HEK293 (cell line): ENCODE measurements around the gene ABCG4.

Source experiments
- GLIS1 ChIP-seq: fragments of 450-650 bp; formaldehyde crosslinking; IDR thresholded peaks from 2 replicates; pipeline ENCODE4 v1.5.1; 2016; ENCODE audit warnings: missing biosample characterization, missing genetic modification characterization
- HOXC10 ChIP-seq: sonication (generic); formaldehyde crosslinking; IDR thresholded peaks from 2 replicates; pipeline ENCODE4 v1.8.1; 2023; ENCODE audit warnings: mild to moderate bottlenecking, missing genetic modification reagents
- HOXD13 ChIP-seq: sonication (generic); formaldehyde crosslinking; IDR thresholded peaks from 2 replicates; pipeline ENCODE4 v1.8.0; 2022; ENCODE audit warnings: missing genetic modification reagents, borderline replicate concordance
- PATZ1 ChIP-seq: fragments of 450-650 bp; formaldehyde crosslinking; IDR thresholded peaks from 2 replicates; pipeline ENCODE4 v1.5.1; 2016; ENCODE audit warnings: missing biosample characterization, missing genetic modification characterization
- ZBTB17 ChIP-seq: fragments of 450-650 bp; formaldehyde crosslinking; IDR thresholded peaks from 2 replicates; pipeline ENCODE4 v1.5.1; 2016; ENCODE audit warnings: missing biosample characterization, missing genetic modification characterization
- ZBTB21 ChIP-seq: fragments of 450-650 bp; formaldehyde crosslinking; IDR thresholded peaks from 2 replicates; pipeline ENCODE4 v1.5.1; 2017; ENCODE audit warnings: missing biosample characterization, missing genetic modification characterization
- ZFHX2 ChIP-seq: fragments of 450-650 bp; formaldehyde crosslinking; conservative IDR thresholded peaks from 2 replicates; pipeline ENCODE4 v1.5.1; 2016; ENCODE audit warnings: missing biosample characterization, missing genetic modification characterization
- ZFP69B ChIP-seq: fragments of 450-650 bp; formaldehyde crosslinking; IDR thresholded peaks from 2 replicates; pipeline ENCODE4 v1.5.1; 2016; ENCODE audit warnings: missing biosample characterization, missing genetic modification characterization
- ZNF114 ChIP-seq: fragments of 450-650 bp; formaldehyde crosslinking; IDR thresholded peaks from 2 replicates; pipeline ENCODE4 v1.5.0; 2017; ENCODE audit warnings: missing biosample characterization, missing genetic modification characterization
- ZNF138 ChIP-seq: fragments of 450-650 bp; formaldehyde crosslinking; IDR thresholded peaks from 2 replicates; pipeline ENCODE4 v1.5.1; 2016; ENCODE audit warnings: missing biosample characterization, missing genetic modification characterization, borderline replicate concordance
- ZNF19 ChIP-seq: fragments of 450-650 bp; formaldehyde crosslinking; IDR thresholded peaks from 2 replicates; pipeline ENCODE4; 2016; ENCODE audit warnings: missing biosample characterization, missing genetic modification characterization, low read depth
- ZNF274 ChIP-seq, 2 experiments: fragments of 200-500 bp in 1 of 2; fragments of 450-650 bp in 1 of 2; sonication (Bioruptor generic) in 1 of 2; formaldehyde crosslinking in 1 of 2; IDR thresholded peaks; 2 replicates each; pipeline versions ENCODE4 v1.5.1 to v1.6.1; 2014 to 2016; ENCODE audit warnings: borderline replicate concordance in 1 of 2, inconsistent platforms in 1 of 2, low read length in 1 of 2, missing biosample characterization in 1 of 2, missing genetic modification characterization in 1 of 2
- ZNF292 ChIP-seq: fragments of 450-650 bp; formaldehyde crosslinking; IDR thresholded peaks from 2 replicates; pipeline ENCODE4 v1.5.1; 2016; ENCODE audit warnings: low read depth, missing biosample characterization, missing genetic modification characterization, borderline replicate concordance
- ZNF350 ChIP-seq: fragments of 450-650 bp; formaldehyde crosslinking; IDR thresholded peaks from 2 replicates; pipeline ENCODE4 v1.5.0; 2017; ENCODE audit warnings: missing biosample characterization, mild to moderate bottlenecking, missing genetic modification characterization
- ZNF426 ChIP-seq: fragments of 450-650 bp; formaldehyde crosslinking; IDR thresholded peaks from 2 replicates; pipeline ENCODE4 v1.5.1; 2017; ENCODE audit warnings: missing biosample characterization, missing genetic modification characterization, mild to moderate bottlenecking, inconsistent platforms, moderate library complexity
- ZNF48 ChIP-seq: fragments of 450-650 bp; formaldehyde crosslinking; IDR thresholded peaks from 2 replicates; pipeline ENCODE4 v1.5.1; 2016; ENCODE audit warnings: missing biosample characterization, missing genetic modification characterization
- ZNF488 ChIP-seq: fragments of 450-650 bp; formaldehyde crosslinking; IDR thresholded peaks from 2 replicates; pipeline ENCODE4 v1.5.1; 2016; ENCODE audit warnings: missing biosample characterization, missing genetic modification characterization
- ZNF510 ChIP-seq: fragments of 450-650 bp; formaldehyde crosslinking; IDR thresholded peaks from 2 replicates; pipeline ENCODE4 v1.5.1; 2018; ENCODE audit warnings: mild to moderate bottlenecking, missing genetic modification characterization, missing biosample characterization; ENCODE audit not compliant: insufficient replicate concordance
- ZNF521 ChIP-seq: fragments of 450-650 bp; formaldehyde crosslinking; IDR thresholded peaks from 2 replicates; pipeline ENCODE4 v1.5.1; 2017; ENCODE audit warnings: missing biosample characterization, mild to moderate bottlenecking, missing genetic modification characterization
- ZNF585B ChIP-seq: fragments of 450-650 bp; formaldehyde crosslinking; IDR thresholded peaks from 2 replicates; pipeline ENCODE4 v1.5.1; 2016; ENCODE audit warnings: missing biosample characterization, missing genetic modification characterization
- ZNF677 ChIP-seq: fragments of 450-650 bp; IDR thresholded peaks from 2 replicates; pipeline ENCODE4 v1.5.0; 2018; ENCODE audit warnings: missing biosample characterization, mild to moderate bottlenecking, missing genetic modification characterization, moderate library complexity
- ZNF707 ChIP-seq: fragments of 450-650 bp; formaldehyde crosslinking; IDR thresholded peaks from 2 replicates; pipeline ENCODE4 v1.5.1; 2016; ENCODE audit warnings: missing biosample characterization, missing genetic modification characterization
- ZNF747 ChIP-seq: fragments of 450-650 bp; formaldehyde crosslinking; IDR thresholded peaks from 2 replicates; pipeline ENCODE4 v1.5.1; 2016; ENCODE audit warnings: missing biosample characterization, missing genetic modification characterization
- ZNF76 ChIP-seq: fragments of 450-650 bp; formaldehyde crosslinking; IDR thresholded peaks from 2 replicates; pipeline ENCODE4; 2016; ENCODE audit warnings: low read depth, missing biosample characterization, missing genetic modification characterization, borderline replicate concordance
- TF ChIP-seq, protein P1 (sequence below): fragments of 450-650 bp; formaldehyde crosslinking; IDR thresholded peaks from 2 replicates; pipeline ENCODE4 v1.5.1; 2016; ENCODE audit warnings: missing biosample characterization, missing genetic modification characterization
- TF ChIP-seq, protein P2 (sequence below): fragments of 450-650 bp; formaldehyde crosslinking; IDR thresholded peaks from 2 replicates; pipeline ENCODE4 v1.5.1; 2016; ENCODE audit warnings: missing biosample characterization, missing genetic modification characterization, borderline replicate concordance
- TF ChIP-seq, protein P3 (sequence below): IDR thresholded peaks from 2 replicates; pipeline ENCODE4 v1.6.1; 2011; ENCODE audit warnings: mild to moderate bottlenecking, low read depth, low read length, borderline replicate concordance
- TF ChIP-seq, protein P4 (sequence below): fragments of 450-650 bp; formaldehyde crosslinking; IDR thresholded peaks from 2 replicates; pipeline ENCODE4 v1.5.1; 2016; ENCODE audit warnings: missing biosample characterization, missing genetic modification characterization

ABCG4 gene

GRCh38 chr11:119168471-119169281, 19.8 kb downstream of the ABCG4 start, which contains the start of gene NLRX1 (continued):
- TF ChIP-seq PATZ1 = peak; percentile 78
- no peak for TF ChIP-seq ZNF138 (tag by site-specific recombination)
- no peak for TF ChIP-seq ZNF114 (tag by site-specific recombination)
- no peak; the same call in 1 of the 2 replicates for TF ChIP-seq ZFP69B
- TF ChIP-seq, protein P1, sequence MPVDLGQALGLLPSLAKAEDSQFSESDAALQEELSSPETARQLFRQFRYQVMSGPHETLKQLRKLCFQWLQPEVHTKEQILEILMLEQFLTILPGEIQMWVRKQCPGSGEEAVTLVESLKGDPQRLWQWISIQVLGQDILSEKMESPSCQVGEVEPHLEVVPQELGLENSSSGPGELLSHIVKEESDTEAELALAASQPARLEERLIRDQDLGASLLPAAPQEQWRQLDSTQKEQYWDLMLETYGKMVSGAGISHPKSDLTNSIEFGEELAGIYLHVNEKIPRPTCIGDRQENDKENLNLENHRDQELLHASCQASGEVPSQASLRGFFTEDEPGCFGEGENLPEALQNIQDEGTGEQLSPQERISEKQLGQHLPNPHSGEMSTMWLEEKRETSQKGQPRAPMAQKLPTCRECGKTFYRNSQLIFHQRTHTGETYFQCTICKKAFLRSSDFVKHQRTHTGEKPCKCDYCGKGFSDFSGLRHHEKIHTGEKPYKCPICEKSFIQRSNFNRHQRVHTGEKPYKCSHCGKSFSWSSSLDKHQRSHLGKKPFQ = 0 out of 2 replicates have a peak, but pooled peaks have one; percentile 38
- no peak for TF ChIP-seq ZNF350
- no peak for TF ChIP-seq ZNF488 (tag by site-specific recombination)
- TF ChIP-seq, protein P2, sequence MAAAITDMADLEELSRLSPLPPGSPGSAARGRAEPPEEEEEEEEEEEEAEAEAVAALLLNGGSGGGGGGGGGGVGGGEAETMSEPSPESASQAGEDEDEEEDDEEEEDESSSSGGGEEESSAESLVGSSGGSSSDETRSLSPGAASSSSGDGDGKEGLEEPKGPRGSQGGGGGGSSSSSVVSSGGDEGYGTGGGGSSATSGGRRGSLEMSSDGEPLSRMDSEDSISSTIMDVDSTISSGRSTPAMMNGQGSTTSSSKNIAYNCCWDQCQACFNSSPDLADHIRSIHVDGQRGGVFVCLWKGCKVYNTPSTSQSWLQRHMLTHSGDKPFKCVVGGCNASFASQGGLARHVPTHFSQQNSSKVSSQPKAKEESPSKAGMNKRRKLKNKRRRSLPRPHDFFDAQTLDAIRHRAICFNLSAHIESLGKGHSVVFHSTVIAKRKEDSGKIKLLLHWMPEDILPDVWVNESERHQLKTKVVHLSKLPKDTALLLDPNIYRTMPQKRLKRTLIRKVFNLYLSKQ = no peak
- TF ChIP-seq, protein P3, sequence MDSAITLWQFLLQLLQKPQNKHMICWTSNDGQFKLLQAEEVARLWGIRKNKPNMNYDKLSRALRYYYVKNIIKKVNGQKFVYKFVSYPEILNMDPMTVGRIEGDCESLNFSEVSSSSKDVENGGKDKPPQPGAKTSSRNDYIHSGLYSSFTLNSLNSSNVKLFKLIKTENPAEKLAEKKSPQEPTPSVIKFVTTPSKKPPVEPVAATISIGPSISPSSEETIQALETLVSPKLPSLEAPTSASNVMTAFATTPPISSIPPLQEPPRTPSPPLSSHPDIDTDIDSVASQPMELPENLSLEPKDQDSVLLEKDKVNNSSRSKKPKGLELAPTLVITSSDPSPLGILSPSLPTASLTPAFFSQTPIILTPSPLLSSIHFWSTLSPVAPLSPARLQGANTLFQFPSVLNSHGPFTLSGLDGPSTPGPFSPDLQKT = no peak
- no peak; the same call in 1 of the 2 replicates for TF ChIP-seq ZNF585B (tag by site-specific recombination)
- TF ChIP-seq ZNF707 (tag by site-specific recombination) = 0 out of 2 replicates have a peak, but pooled peaks have one; percentile 21
- no peak for TF ChIP-seq ZNF521 (tag by site-specific recombination)
- TF ChIP-seq ZNF426 = no peak
- 0 out of 2 replicates have a peak, but pooled peaks have one; percentile 23 for TF ChIP-seq ZFHX2 (tag by site-specific recombination)
- no peak for TF ChIP-seq ZNF274 (IDR thresholded peaks at IDR 0.05; ENCODE audit: low read length)
- TF ChIP-seq ZNF274 (tag by site-specific recombination; IDR thresholded peaks at IDR 0.05; ENCODE audit: borderline replicate concordance) = no peak
- TF ChIP-seq ZNF292 = no peak
- peak; percentile 73 for TF ChIP-seq ZBTB21
- TF ChIP-seq ZBTB17 (tag by site-specific recombination) = peak; percentile 47
- no peak for TF ChIP-seq HOXC10
- TF ChIP-seq ZNF76 (tag by site-specific recombination) = peak; percentile 84
- TF ChIP-seq ZNF747 (tag by site-specific recombination) = no peak
- TF ChIP-seq GLIS1 (tag by site-specific recombination) = peak; percentile 84
- TF ChIP-seq, protein P4, sequence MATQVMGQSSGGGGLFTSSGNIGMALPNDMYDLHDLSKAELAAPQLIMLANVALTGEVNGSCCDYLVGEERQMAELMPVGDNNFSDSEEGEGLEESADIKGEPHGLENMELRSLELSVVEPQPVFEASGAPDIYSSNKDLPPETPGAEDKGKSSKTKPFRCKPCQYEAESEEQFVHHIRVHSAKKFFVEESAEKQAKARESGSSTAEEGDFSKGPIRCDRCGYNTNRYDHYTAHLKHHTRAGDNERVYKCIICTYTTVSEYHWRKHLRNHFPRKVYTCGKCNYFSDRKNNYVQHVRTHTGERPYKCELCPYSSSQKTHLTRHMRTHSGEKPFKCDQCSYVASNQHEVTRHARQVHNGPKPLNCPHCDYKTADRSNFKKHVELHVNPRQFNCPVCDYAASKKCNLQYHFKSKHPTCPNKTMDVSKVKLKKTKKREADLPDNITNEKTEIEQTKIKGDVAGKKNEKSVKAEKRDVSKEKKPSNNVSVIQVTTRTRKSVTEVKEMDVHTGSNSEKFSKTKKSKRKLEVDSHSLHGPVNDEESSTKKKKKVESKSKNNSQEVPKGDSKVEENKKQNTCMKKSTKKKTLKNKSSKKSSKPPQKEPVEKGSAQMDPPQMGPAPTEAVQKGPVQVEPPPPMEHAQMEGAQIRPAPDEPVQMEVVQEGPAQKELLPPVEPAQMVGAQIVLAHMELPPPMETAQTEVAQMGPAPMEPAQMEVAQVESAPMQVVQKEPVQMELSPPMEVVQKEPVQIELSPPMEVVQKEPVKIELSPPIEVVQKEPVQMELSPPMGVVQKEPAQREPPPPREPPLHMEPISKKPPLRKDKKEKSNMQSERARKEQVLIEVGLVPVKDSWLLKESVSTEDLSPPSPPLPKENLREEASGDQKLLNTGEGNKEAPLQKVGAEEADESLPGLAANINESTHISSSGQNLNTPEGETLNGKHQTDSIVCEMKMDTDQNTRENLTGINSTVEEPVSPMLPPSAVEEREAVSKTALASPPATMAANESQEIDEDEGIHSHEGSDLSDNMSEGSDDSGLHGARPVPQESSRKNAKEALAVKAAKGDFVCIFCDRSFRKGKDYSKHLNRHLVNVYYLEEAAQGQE (tag by site-specific recombination) = no peak; the same call in 1 of the 2 replicates
- no peak for TF ChIP-seq ZNF510 (tag by site-specific recombination)
- TF ChIP-seq ZNF48 (tag by site-specific recombination) = no peak
- TF ChIP-seq ZNF677 (tag by site-specific recombination) = no peak
- no peak for TF ChIP-seq HOXD13 (CRISPR knock-in tag)
- no peak for TF ChIP-seq ZNF19
